ENCODE results near the gene KCNIP4. TPM values are rescaled to one million over a fixed set of nuclear protein-coding genes. Genes with fewer than 3 reads are reported as not detected.
A peak's percentile ranks its signal among the peaks of the same experiment; 100 is the strongest.

KCNIP4 gene
- total and polyA plus RNA-seq, 2 donors (not counting 1 experiment from before 2014, with no cell fraction given) = not detected

DNA sequence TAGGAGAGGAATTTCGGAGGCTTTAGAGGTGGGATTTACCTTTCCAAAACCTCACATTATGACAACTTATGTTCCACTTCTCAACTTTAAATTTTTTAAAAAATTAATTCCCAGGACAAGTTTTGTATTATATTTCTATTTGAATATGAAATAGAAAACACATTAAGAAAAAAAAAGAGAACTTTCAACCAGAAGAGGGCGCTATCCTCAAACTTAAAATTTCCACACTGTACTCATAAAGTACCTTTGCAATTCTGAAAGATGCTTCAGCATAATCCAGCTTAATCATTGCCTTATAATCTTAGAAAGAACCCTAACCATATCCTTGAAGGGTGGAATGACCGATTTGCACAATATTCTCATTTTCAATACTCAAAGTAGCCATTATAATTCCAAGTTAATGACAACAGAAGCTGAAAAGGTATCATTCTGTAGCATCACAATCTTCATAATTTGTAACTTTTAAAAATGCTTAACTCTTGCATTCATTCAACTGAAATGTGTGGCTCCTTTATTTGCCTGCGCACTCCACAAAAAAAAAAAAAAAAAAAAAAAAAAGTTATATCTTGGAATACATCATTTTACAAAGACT lies 158.0 kb downstream of the KCNIP4 start:
- Mint-ChIP-seq H3K4me3 (no peak overlapping the region), H3K9me3 (ENCODE audit: insufficient read depth) (peaks cover 2% of the 10 kb centered on the region), H3K4me1 (no peaks in the 10 kb centered on the region), H3K27me3 (no peaks in the 10 kb centered on the region), H3K27ac (no peak overlapping the region)
- Histone ChIP-seq H3K36me3 (replicated peaks in 1 of 2; ENCODE audit: control extremely low read depth in 1 of 2, control insufficient read depth in 1 of 2, extremely low read depth in 1 of 2, insufficient read depth in 2 of 2, low read length in 1 of 2) (no peaks in the 10 kb centered on the region), H3K27ac (ENCODE audit: low read length in 2 of 2) (no peak overlapping the region), H3K9ac (ENCODE audit: low read length) (no peak overlapping the region), H4K20me1 (ENCODE audit: control insufficient read depth, insufficient read depth, low read length, poor library complexity, severe bottlenecking) (no peaks in the 10 kb centered on the region), H3K4me1 (ENCODE audit: control insufficient read depth in 2 of 2, insufficient read depth in 2 of 2, low read length in 2 of 2) (no peaks in the 10 kb centered on the region), H3K4me2 (replicated peaks; ENCODE audit: low read depth, low read length, poor library complexity, severe bottlenecking) (no peak overlapping the region), H3K4me3 (ENCODE audit: control extremely low read depth in 1 of 5, extremely low read depth in 1 of 5, insufficient read depth in 1 of 5, low read depth in 2 of 5, low read length in 4 of 5) (no peak overlapping the region), H3K9me3 (ENCODE audit: control extremely low read depth in 1 of 3, control insufficient read depth in 2 of 3, insufficient read depth in 1 of 3, low read length in 2 of 3) (no peaks in the 10 kb centered on the region), H3K79me2 (ENCODE audit: control insufficient read depth, insufficient read depth, low read length) (no peaks in the 10 kb centered on the region), H2AFZ (ENCODE audit: insufficient read depth, low read depth, low read length, poor library complexity, severe bottlenecking) (no peak overlapping the region), H3K27me3 (replicated peaks in 1 of 4; ENCODE audit: control extremely low read depth in 1 of 4, control insufficient read depth in 3 of 4, insufficient read depth in 4 of 4, low read length in 3 of 4) (no peaks in the 10 kb centered on the region)
- intact Hi-C loops (cut with micrococcal nuclease) = no loop called here
- DNase-seq (no peak), ATAC-seq (ENCODE audit: low read depth) (no peak)
- WGBS (ENCODE audit: insufficient coverage) = 17% methylated on average over 2 of the region's 4 CpGs
- CTCF ChIA-PET = interaction anchor here (0.7 to 2.0 kb wide), 5 partner anchors 7 to 903 kb away, joined by 4 to 9 read pairs (median 4); no protein-coding TSS in a partner anchor
- POLR2A ChIA-PET = no interaction called here
- no peak for TF ChIP-seq EZH2 (IDR thresholded peaks at IDR 0.05; ENCODE audit: borderline replicate concordance, insufficient read depth, low read depth, low read length, poor library complexity, severe bottlenecking)
- TF ChIP-seq, protein P1, sequence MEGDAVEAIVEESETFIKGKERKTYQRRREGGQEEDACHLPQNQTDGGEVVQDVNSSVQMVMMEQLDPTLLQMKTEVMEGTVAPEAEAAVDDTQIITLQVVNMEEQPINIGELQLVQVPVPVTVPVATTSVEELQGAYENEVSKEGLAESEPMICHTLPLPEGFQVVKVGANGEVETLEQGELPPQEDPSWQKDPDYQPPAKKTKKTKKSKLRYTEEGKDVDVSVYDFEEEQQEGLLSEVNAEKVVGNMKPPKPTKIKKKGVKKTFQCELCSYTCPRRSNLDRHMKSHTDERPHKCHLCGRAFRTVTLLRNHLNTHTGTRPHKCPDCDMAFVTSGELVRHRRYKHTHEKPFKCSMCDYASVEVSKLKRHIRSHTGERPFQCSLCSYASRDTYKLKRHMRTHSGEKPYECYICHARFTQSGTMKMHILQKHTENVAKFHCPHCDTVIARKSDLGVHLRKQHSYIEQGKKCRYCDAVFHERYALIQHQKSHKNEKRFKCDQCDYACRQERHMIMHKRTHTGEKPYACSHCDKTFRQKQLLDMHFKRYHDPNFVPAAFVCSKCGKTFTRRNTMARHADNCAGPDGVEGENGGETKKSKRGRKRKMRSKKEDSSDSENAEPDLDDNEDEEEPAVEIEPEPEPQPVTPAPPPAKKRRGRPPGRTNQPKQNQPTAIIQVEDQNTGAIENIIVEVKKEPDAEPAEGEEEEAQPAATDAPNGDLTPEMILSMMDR (IDR thresholded peaks at IDR 0.05) = peak; percentile 37

DNA sequence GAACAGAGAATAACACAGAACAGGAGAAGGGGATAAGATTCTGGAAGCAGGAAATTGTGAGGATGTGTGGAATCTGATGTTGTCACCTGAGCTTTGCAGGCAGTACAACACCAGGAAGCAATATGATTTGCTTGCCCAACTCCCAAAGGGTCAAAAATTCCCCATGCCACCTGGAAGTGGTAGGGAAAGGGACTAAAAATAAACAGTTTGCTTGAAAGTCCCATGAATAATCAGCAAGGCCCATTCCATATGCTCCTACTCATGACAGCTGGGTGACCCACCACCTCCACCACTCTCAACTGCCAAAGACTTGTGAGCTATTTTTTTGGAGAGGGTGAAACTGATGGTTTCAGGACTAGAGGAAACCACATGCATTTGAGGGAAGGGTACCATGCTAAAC lies 168.4 kb downstream of the KCNIP4 start:
- no peak overlapping the region for H2AFZ ChIP-seq (ENCODE audit: insufficient read depth, low read depth, low read length, poor library complexity, severe bottlenecking)
- Mint-ChIP-seq H3K4me3 (no peak overlapping the region), H3K27ac (no peak overlapping the region), H3K27me3 (no peaks in the 10 kb centered on the region), H3K9me3 (ENCODE audit: insufficient read depth) (no peaks in the 10 kb centered on the region), H3K4me1 (no peaks in the 10 kb centered on the region)
- ChIA-PET POLR2A (no interaction called here), CTCF (interaction anchor here (1.2 kb wide), 1 partner anchor 9 kb away, joined by 6 read pairs; no protein-coding TSS in a partner anchor)
- TF ChIP-seq, protein P1 (IDR thresholded peaks at IDR 0.05) = no peak
- TF ChIP-seq EZH2 (IDR thresholded peaks at IDR 0.05; ENCODE audit: borderline replicate concordance, insufficient read depth, low read depth, low read length, poor library complexity, severe bottlenecking) = no peak
- H3K36me3 ChIP-seq (replicated peaks in 1 of 2; ENCODE audit: control extremely low read depth in 1 of 2, control insufficient read depth in 1 of 2, extremely low read depth in 1 of 2, insufficient read depth in 2 of 2, low read length in 1 of 2) = no peaks in the 10 kb centered on the region
- no peaks in the 10 kb centered on the region for H3K27me3 ChIP-seq (replicated peaks in 1 of 4; ENCODE audit: control extremely low read depth in 1 of 4, control insufficient read depth in 3 of 4, insufficient read depth in 4 of 4, low read length in 3 of 4)
- H4K20me1 ChIP-seq (ENCODE audit: control insufficient read depth, insufficient read depth, low read length, poor library complexity, severe bottlenecking) = no peaks in the 10 kb centered on the region
- H3K4me1 ChIP-seq (ENCODE audit: control insufficient read depth in 2 of 2, insufficient read depth in 2 of 2, low read length in 2 of 2) = no peaks in the 10 kb centered on the region
- peaks cover 0 to under 1% (median 0%) of the 10 kb centered on the region in 3 donors for H3K9me3 ChIP-seq (ENCODE audit: control extremely low read depth in 1 of 3, control insufficient read depth in 2 of 3, insufficient read depth in 1 of 3, low read length in 2 of 3)
- no peak overlapping the region for H3K9ac ChIP-seq (ENCODE audit: low read length)
- DNase-seq (no peak), ATAC-seq (ENCODE audit: low read depth) (no peak)
- no peaks in the 10 kb centered on the region for H3K79me2 ChIP-seq (ENCODE audit: control insufficient read depth, insufficient read depth, low read length)
- H3K4me3 ChIP-seq (ENCODE audit: control extremely low read depth in 1 of 5, extremely low read depth in 1 of 5, insufficient read depth in 1 of 5, low read depth in 2 of 5, low read length in 4 of 5) = no peak overlapping the region
- no peak overlapping the region for H3K27ac ChIP-seq (ENCODE audit: low read length in 2 of 2)
- H3K4me2 ChIP-seq (replicated peaks; ENCODE audit: low read depth, low read length, poor library complexity, severe bottlenecking) = no peak overlapping the region
- intact Hi-C loops (cut with micrococcal nuclease) = no loop called here
